ENCODE measurements around the gene SEMA3F. TPM values are rescaled to one million over a fixed set of nuclear protein-coding genes. Genes with fewer than 3 reads are reported as not detected.

Gene SEMA3F
- total and polyA plus RNA-seq, 2 experiments from 2014 or later, result 21.8 to 27.6 TPM

DNA sequence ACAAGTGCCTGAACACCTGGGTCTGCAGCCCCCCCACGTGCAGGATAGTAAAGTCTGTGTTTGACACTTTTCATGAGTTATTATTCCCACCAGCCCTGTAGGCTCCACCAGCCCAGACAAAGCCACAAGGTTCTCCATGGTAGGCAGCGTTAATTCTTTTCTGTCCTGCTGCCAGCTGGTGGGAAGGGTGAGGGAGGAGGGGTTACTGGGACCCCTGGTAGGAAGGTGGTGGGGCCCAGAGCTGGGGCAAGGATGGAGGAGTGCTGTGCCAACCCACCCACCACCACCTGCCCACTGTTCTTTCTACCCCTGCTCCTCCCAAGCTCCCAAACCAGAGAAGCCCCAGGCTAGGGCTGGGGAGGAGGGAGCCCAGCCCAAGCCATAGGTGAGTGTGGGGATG is 20.8 kb upstream of the SEMA3F start:
- TF ChIP-seq, protein P1, sequence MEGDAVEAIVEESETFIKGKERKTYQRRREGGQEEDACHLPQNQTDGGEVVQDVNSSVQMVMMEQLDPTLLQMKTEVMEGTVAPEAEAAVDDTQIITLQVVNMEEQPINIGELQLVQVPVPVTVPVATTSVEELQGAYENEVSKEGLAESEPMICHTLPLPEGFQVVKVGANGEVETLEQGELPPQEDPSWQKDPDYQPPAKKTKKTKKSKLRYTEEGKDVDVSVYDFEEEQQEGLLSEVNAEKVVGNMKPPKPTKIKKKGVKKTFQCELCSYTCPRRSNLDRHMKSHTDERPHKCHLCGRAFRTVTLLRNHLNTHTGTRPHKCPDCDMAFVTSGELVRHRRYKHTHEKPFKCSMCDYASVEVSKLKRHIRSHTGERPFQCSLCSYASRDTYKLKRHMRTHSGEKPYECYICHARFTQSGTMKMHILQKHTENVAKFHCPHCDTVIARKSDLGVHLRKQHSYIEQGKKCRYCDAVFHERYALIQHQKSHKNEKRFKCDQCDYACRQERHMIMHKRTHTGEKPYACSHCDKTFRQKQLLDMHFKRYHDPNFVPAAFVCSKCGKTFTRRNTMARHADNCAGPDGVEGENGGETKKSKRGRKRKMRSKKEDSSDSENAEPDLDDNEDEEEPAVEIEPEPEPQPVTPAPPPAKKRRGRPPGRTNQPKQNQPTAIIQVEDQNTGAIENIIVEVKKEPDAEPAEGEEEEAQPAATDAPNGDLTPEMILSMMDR (IDR thresholded peaks at IDR 0.05; ENCODE audit: low read depth, low read length), result no peak
- no peak for DNase-seq (ENCODE audit: low read depth in 1 of 2, low spot score in 1 of 2)
- no peaks in the 10 kb centered on the region for H3K9me3 ChIP-seq (ENCODE audit: low read depth)

GRCh38 chr3:50135964-50136363 is 19.2 kb upstream of the SEMA3F start:
- TF ChIP-seq, protein P1 (IDR thresholded peaks at IDR 0.05; ENCODE audit: low read depth, low read length), result no peak
- Histone ChIP-seq H3K4me3 (no peak overlapping the region), H3K27ac (no peak overlapping the region), H3K36me3 (no peaks in the 10 kb centered on the region), H3K27me3 (no peaks in the 10 kb centered on the region), H3K9me3 (ENCODE audit: low read depth) (no peaks in the 10 kb centered on the region), H3K4me1 (ENCODE audit: low read depth) (peaks cover 39% of the 10 kb centered on the region)
- DNase-seq (ENCODE audit: low read depth in 1 of 2, low spot score in 1 of 2), result no peak

More for the DNA sequence above, 20.8 kb upstream of the SEMA3F start:
- no peak overlapping the region for H3K4me3 ChIP-seq
- H3K27me3 ChIP-seq, result no peaks in the 10 kb centered on the region
- no peaks in the 10 kb centered on the region for H3K36me3 ChIP-seq
- no peak overlapping the region for H3K27ac ChIP-seq
- H3K4me1 ChIP-seq (ENCODE audit: low read depth), result peaks cover 30% of the 10 kb centered on the region

DNA sequence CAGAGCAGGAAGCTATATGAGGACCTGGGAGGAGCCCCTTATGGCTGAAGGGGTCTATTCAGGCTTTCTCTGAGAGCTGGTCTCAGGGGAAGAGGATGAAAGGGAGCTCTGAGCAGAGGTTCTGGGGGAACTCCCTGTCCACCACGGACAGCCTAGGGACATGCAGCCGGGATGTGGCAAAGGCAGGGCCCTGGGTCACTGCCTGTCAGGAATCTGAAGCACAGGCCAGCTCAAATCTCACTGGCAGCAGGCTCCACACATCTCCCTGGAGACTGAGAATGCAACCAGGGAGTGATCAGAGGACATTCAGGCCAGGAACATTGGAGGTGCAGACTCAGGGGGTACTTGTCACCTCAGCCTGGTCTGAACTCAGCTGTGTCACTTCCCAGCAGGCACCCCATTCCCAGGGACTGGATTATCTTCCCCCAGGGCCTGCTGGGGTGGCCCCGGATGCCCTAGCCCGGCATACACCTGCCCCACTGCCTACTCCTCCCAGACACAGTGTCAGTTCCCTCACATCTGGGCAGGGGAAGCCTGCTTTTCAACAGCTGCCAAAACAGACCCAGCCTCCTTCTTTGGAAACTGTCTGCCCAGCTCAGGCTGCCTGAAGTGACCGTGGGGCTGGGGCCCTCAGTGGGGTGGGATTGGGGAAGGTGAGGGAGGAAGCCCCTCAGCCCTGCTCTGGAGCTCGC is 18.3 kb upstream of the SEMA3F start:
- Histone ChIP-seq H3K4me1 (ENCODE audit: low read depth) (peaks cover 39% of the 10 kb centered on the region), H3K36me3 (no peaks in the 10 kb centered on the region), H3K4me3 (no peak overlapping the region), H3K9me3 (ENCODE audit: low read depth) (no peaks in the 10 kb centered on the region), H3K27me3 (no peaks in the 10 kb centered on the region), H3K27ac (peak overlapping the region; percentile 66)
- DNase-seq (ENCODE audit: low read depth in 1 of 2, low spot score in 1 of 2), result no peak
- TF ChIP-seq, protein P1 (IDR thresholded peaks at IDR 0.05; ENCODE audit: low read depth, low read length), result no peak

DNA sequence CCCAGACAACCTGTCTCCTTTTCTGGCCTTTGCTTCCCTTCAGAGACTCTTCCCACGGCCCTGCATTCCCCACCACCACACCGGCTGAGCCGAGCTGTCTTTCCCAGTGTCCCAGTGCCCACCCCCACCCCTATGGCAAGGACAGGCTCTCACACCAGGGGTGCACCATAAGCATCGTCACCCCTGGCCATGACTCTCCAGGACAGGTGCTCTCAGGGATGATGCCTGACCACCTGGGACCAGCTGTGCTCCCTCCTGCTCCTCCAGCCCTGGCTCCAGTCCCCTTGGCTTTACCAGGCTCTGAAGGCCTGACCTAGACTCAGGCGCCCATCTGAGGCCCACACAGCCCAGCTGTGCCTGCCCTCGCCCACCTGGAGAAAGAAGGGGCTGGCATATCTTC is 17.6 kb upstream of the SEMA3F start:
- no peaks in the 10 kb centered on the region for H3K27me3 ChIP-seq
- peak overlapping the region; percentile 66 for H3K27ac ChIP-seq
- TF ChIP-seq, protein P1 (IDR thresholded peaks at IDR 0.05; ENCODE audit: low read depth, low read length), result no peak
- DNase-seq (ENCODE audit: low read depth in 1 of 2, low spot score in 1 of 2), result no peak
- no peaks in the 10 kb centered on the region for H3K36me3 ChIP-seq
- no peaks in the 10 kb centered on the region for H3K9me3 ChIP-seq (ENCODE audit: low read depth)
- H3K4me1 ChIP-seq (ENCODE audit: low read depth), result peaks cover 39% of the 10 kb centered on the region
- H3K4me3 ChIP-seq, result no peak overlapping the region

DNA sequence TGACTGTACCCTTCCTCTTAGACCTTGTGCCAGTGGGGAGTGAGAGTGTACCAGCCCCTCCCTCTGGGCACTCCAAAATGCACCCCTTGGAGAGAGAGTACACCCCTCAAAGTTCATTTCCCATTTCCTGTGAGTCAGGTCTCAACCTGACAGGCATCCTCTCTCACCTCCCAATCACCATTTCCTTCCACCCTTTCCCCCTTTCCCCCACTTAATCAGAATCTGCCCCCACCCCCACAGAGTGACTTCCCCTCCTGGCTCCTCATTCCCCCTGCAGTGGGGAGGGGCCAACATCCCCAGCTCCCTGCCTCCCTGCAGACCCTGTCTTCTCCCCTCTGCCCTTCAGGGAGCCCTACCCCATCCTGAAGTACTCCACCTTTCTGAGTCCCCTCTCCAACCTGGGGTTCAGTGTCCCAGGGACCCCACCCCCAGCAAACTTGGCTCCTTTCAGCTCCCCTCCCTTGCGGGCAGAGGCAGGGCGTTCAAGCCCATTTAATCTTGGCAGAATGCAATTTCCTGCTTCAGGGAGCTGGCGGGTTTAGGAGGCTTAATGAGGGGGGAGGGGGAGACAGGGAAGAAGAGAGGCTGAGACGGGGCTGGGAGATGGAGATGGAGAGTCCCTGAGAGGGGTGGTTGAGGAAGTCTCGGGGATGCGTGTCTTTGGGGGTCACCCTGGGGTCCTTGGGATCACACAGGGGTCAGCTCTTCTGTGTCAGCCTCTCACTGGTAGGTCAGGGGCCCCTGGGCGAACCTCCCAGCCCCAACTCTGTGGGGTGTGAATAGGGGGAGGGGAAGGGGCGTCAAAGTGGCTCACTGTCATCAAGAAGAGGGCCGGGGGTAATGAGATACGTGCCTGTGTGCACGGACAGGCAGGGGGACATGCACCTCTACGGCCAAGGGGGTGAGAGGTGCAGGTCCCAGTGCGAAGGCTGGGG is 16.6 kb upstream of the SEMA3F start:
- Histone ChIP-seq H3K27ac (no peak overlapping the region), H3K4me1 (ENCODE audit: low read depth) (peaks cover 39% of the 10 kb centered on the region), H3K36me3 (no peaks in the 10 kb centered on the region), H3K9me3 (ENCODE audit: low read depth) (no peaks in the 10 kb centered on the region), H3K27me3 (no peaks in the 10 kb centered on the region), H3K4me3 (no peak overlapping the region)
- TF ChIP-seq, protein P1 (IDR thresholded peaks at IDR 0.05; ENCODE audit: low read depth, low read length), result no peak
- peak in 1 of 2 donors; percentile 66 for DNase-seq (ENCODE audit: low read depth in 1 of 2, low spot score in 1 of 2)
